Tibial nerve (tissue), 4 donors: ENCODE data around the gene DROSHA. TPM values are rescaled to one million over a fixed set of nuclear protein-coding genes. Genes with fewer than 3 reads are reported as not detected.

ENCODE experiments used
- DNase-seq, 2 donors: peaks; one replicate each; pipeline ENCODE4 v3.0.0-alpha.2; 2019; ENCODE audit warnings: low spot score in 2 of 2
- H3K27ac ChIP-seq, 4 donors: fragments of 200-600 bp; sonication (generic) in 3 of 4; one replicate each; pipeline ENCODE4 v1.5.1; 2017 to 2019; ENCODE audit warnings: mild to moderate bottlenecking in 1 of 4
- H3K27me3 ChIP-seq, 2 donors: fragments of 200-600 bp; sonication (generic) in 1 of 2; one replicate each; pipeline versions ENCODE4 v1.5.1 to v1.6.0; 2017 to 2019
- H3K36me3 ChIP-seq, 3 donors: fragments of 200-600 bp; sonication (generic); one replicate each; pipeline ENCODE4 v1.5.1; 2018 to 2019
- H3K4me1 ChIP-seq, 4 donors: fragments of 200-600 bp; sonication (generic) in 3 of 4; one replicate each; pipeline ENCODE4 v1.5.1; 2017 to 2019
- H3K4me3 ChIP-seq, 4 donors: fragments of 200-600 bp; sonication (generic) in 3 of 4; one replicate each; pipeline ENCODE4 v1.5.1; 2017 to 2019; ENCODE audit warnings: mild to moderate bottlenecking in 1 of 4, moderate library complexity in 1 of 4
- H3K9me3 ChIP-seq, 4 donors: fragments of 200-600 bp; sonication (generic) in 3 of 4; one replicate each; pipeline ENCODE4 v1.5.1; 2017 to 2019
- EP300 ChIP-seq, 2 donors: sonication (generic); formaldehyde crosslinking; IDR thresholded peaks; one replicate each; pipeline ENCODE4 v1.6.1; 2017; ENCODE audit warnings: antibody characterized with exemption in 2 of 2, mild to moderate bottlenecking in 1 of 2
- POLR2A ChIP-seq, 2 donors: fragments of 450-650 bp; IDR thresholded peaks; one replicate each; pipeline ENCODE4 v1.6.1; 2017; ENCODE audit warnings: antibody characterized with exemption in 2 of 2, mild to moderate bottlenecking in 2 of 2, moderate library complexity in 2 of 2
- WGBS, 2 donors: methylation state at CpG; one replicate each; pipeline ENCODE4 v1.1.5; 2018; 5-methylcytosine and 5-hydroxymethylcytosine counted together
- small RNA-seq: library from RNA; depleted of rRNA; stranded (forward); fragments of <200 nt; gene quantifications from one replicate; pipeline ENCODE3, GENCODE V24; 2016
- total RNA-seq, 4 donors: library from RNA; depleted of rRNA; stranded (reverse); fragments of >200 nt; gene quantifications; one replicate each; pipeline ENCODE4 v1.1.0, GENCODE V29; 2016
- TF ChIP-seq, protein P1 (sequence below), 5 experiments: fragments of 200-600 bp in 3 of 5; fragments of 450-650 bp in 2 of 5; sonication (generic) in 3 of 5; IDR thresholded peaks; one replicate each; pipeline ENCODE4 v1.5.1; 2016 to 2019; ENCODE audit warnings: antibody characterized with exemption in 5 of 5, mild to moderate bottlenecking in 3 of 5, moderate library complexity in 2 of 5

Gene DROSHA
- total RNA-seq, 4 donors from 2014 or later = 53.0 to 65.9 (median 59.6) TPM

DNA sequence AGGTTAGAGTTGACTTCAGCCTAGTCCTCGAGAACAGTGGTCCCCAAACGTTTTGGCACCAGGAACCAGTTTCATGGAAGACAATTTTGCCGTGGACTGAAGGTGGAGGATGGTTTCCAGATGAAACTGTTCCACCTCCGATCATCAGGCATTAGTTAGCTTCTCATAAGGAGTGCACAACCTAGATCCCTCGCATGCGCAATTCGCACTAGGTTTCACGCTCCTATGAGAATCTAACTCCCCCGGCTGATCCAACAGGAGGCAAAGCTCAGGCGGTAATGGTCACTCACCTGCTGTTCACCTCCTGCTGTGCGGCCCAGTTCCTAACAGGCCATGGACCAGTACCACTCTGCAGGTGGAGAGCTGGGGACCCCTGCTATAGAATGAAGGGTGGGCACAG is 174.9 kb downstream of the DROSHA start:
- 79 to 84% methylated on average over 11 of the region's 11 CpGs for WGBS, 2 donors
- Histone ChIP-seq H3K4me1 (no peaks in the 10 kb centered on the region), H3K27me3 (no peaks in the 10 kb centered on the region), H3K4me3 (no peak overlapping the region), H3K36me3 (no peaks in the 10 kb centered on the region), H3K27ac (no peak overlapping the region), H3K9me3 (peaks cover 0 to 11% (median 0%) of the 10 kb centered on the region in 4 donors)
- TF ChIP-seq POLR2A (IDR thresholded peaks at IDR 0.05) = no peak
- no peak for TF ChIP-seq EP300 (IDR thresholded peaks at IDR 0.05)
- TF ChIP-seq, protein P1, sequence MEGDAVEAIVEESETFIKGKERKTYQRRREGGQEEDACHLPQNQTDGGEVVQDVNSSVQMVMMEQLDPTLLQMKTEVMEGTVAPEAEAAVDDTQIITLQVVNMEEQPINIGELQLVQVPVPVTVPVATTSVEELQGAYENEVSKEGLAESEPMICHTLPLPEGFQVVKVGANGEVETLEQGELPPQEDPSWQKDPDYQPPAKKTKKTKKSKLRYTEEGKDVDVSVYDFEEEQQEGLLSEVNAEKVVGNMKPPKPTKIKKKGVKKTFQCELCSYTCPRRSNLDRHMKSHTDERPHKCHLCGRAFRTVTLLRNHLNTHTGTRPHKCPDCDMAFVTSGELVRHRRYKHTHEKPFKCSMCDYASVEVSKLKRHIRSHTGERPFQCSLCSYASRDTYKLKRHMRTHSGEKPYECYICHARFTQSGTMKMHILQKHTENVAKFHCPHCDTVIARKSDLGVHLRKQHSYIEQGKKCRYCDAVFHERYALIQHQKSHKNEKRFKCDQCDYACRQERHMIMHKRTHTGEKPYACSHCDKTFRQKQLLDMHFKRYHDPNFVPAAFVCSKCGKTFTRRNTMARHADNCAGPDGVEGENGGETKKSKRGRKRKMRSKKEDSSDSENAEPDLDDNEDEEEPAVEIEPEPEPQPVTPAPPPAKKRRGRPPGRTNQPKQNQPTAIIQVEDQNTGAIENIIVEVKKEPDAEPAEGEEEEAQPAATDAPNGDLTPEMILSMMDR (IDR thresholded peaks at IDR 0.05) = no peak
- no peak for DNase-seq

GRCh38 chr5:31355337-31355736 is 176.6 kb downstream of the DROSHA start:
- H3K27ac ChIP-seq = no peak overlapping the region
- no peak for TF ChIP-seq POLR2A (IDR thresholded peaks at IDR 0.05)
- TF ChIP-seq, protein P1 (IDR thresholded peaks at IDR 0.05) = no peak
- TF ChIP-seq EP300 (IDR thresholded peaks at IDR 0.05) = no peak
- H3K4me3 ChIP-seq = no peak overlapping the region
- peaks cover 0 to 11% (median 0%) of the 10 kb centered on the region in 4 donors for H3K9me3 ChIP-seq
- 20 to 40% methylated on average over 3 of the region's 3 CpGs for WGBS, 2 donors
- no peak for DNase-seq
- no peaks in the 10 kb centered on the region for H3K36me3 ChIP-seq
- no peaks in the 10 kb centered on the region for H3K27me3 ChIP-seq
- no peaks in the 10 kb centered on the region for H3K4me1 ChIP-seq

Small RNA genes within 50 kb of the gene (small RNA-seq; reads per million reads assigned to genes)
- gene RF00019 = not detected

Other genes starting within 250 kb of the DROSHA start
- gene C5orf22, start 208 bp upstream of the DROSHA start, total RNA-seq = 10 to 100 TPM in 1 of 4 donors, 1 to 10 TPM in 3; 6.5 to 22.8 (median 9.5) TPM
- gene PDZD2, start 107.0 kb upstream of the DROSHA start, total RNA-seq = 100 to 1,000 TPM; 102 to 153 (median 117) TPM